ENCODE measurements around the gene PLA2G2D.

Gene PLA2G2D

GRCh38 chr1:20112279-20113000 is 6.9 kb downstream of the PLA2G2D start:
- no peak for DNase-seq

GRCh38 chr1:20111452-20111851 is 7.9 kb downstream of the PLA2G2D start:
- DNase-seq = no peak

GRCh38 chr1:20110679-20111078 is 8.7 kb downstream of the PLA2G2D start:
- DNase-seq = no peak

GRCh38 chr1:20109223-20109856 is 10.0 kb downstream of the PLA2G2D start:
- no peak for DNase-seq

- DNase-seq = no peak
Observed at GRCh38 chr1:20108366-20109123, 10.8 kb downstream of the PLA2G2D start.

DNA sequence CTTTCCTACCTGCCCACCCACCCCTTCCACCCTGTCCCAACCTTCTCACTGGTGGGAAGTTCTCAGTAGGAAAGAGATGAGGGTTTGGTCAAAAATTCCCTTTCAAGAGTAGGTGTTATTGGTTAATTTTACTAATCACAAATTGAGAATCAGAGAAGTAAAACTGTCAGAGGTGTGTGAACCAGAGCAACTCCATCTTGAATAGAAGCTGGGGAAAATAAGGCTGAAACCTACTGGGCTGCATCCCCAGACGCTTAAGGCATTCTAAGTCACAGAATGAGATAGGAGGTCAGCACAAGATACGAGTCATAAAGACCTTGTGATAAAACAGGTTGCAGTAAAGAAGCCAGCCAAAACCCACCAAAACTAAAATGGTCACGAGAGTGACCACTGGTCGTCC is 11.5 kb downstream of the PLA2G2D start:
- DNase-seq = no peak

DNA sequence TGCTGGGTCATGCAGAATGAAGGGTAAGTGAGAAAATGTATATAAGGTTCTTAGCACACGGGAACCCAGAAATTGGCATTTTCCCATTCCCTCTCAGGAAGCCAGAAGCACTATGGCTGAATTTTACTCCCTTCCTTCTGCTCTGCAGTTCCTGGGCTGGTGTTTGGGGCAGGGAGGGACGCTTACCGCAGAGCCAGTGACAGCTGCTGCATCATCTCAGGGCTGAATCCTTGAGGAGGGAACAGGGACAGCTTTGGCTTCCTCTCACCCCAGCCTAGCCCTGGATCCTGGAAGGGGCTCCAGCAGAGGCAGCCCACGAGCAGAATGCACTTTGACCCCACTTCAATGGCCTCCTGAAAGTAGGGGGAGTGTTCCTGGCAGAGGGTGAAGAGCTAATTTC is 12.0 kb downstream of the PLA2G2D start:
- DNase-seq = no peak

DNA sequence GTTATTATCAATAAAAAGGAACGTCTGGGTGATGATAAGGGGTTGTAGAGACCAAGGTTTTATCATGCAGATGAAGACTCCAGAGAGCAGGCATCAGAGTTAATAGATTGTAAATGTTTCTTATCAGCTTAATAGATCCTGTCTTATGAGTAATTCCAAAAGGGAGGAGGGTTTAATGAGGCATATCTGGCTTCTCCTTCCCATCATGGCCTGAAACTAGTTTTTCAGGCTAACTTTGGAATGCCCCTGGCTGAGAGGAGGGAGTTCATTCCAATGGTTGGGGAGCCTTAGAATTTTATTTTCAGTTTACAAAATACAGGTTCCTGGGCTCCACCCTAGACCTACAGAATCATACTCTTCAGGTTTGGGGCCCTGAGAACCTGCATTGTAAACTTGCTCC is 13.5 kb downstream of the PLA2G2D start:
- DNase-seq = no peak

- DNase-seq = no peak
Observed at GRCh38 chr1:20102875-20103274, 16.5 kb downstream of the PLA2G2D start.

GRCh38 chr1:20100632-20101355 is 18.5 kb downstream of the PLA2G2D start:
- DNase-seq = peak; percentile 74

DNA sequence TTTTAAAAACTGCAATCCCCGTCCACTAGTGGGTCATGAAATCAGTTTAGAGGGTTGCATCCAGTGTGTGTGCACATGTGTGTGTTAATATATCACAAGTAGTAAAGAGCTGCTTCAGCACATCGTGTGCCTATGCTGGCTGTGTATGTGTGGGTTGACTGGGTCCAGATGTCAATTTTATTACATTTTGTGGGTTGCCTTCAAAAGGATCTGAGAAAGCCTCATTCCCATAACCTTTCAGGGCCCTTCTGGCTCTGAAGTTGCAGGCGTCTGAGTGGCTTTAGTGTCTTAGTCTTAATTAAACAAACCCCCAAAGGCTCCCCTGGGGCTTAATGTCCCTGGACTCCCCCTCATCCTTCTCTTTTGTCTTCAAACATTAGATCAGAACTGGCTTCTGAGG is 19.8 kb downstream of the PLA2G2D start:
- no peak for DNase-seq

- DNase-seq = no peak
Observed at GRCh38 chr1:20096840-20097447, 22.4 kb downstream of the PLA2G2D start.

DNA sequence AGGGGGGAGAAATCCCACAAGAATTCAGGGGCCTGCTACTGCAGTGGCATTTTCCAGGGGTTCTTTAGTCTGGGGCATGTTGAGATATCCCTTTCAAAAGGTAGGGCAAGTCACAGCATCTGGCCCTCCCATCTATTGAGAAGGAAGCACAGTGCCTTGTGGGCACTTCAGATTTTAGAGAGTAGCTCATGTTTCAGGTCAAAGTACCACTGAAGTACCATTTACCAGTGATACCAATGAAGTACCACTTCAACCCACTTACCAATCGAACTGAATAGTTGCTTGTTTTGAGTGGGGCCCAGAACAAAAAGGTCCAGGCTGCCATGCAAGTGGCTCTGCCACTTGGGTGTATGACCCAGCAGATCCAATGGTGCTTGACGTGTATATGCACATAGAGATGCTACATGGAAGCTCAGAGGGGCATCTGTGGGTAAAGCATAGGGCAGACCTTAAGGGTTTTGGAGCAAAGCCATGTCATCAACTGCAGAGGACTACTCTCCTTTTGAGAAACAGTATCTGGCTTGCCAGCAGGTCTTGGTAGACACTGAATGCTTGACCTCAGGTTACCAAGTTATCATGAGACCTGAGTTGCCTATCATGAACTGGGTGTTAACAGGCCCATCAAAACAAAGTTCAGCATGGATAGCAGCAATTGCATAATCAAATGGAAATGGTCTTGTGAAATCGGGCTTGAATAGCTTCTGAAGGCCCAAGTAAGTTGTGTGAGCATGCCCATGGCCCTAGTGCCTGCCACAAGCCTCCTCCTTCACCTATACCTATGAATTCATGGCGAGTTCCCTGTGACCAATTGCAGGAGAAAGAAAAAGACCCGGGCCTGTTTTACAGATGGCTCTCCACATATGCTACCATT is 23.5 kb downstream of the PLA2G2D start:
- DNase-seq = no peak

DNA sequence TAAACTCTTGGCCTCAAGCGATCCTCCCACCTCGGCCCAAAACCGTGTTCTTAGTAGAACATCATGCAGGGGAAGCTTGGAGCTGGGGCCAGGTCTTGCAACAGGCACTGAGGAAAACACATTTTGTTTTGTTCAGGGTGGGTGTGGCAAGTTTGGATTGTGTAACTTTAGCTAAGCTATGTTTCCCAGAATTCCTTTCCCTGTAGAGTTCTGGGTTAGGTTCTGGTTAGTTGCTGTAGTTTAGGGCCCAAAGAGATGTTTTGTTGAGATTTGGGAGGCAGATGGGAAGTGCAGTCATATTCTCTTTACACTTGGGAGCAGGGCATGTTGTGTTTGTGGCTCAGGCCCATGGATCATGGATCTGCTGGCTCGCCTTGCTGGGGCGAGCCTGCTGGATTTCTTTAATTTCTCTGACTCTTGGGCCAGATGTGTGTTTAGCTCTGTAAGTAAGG is 25.4 kb downstream of the PLA2G2D start:
- no peak for DNase-seq

GRCh38 chr1:20093303-20093702 is 26.0 kb downstream of the PLA2G2D start:
- no peak for DNase-seq

GRCh38 chr1:20090641-20091040 is 28.7 kb downstream of the PLA2G2D start:
- DNase-seq = no peak

DNA sequence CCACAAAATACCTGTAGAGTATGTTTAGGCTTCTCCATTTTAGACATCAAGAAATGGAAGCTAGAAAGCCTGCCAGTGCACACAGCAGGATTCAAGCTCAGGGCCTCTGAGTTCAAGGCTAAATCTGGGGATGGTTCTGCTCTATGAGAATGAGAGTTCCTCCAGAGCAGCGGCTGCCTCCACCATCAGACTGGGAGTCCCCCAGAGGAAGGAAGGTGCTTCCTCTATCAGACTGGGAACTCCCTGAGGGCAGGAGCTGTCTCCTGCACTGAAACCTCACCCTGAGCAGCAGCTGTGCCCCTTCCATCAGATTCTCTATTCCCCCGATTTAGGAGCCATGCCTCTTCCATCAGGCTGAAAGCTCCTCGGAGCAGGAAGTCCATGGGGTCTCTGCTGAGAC is 29.2 kb downstream of the PLA2G2D start:
- DNase-seq = no peak

DNA sequence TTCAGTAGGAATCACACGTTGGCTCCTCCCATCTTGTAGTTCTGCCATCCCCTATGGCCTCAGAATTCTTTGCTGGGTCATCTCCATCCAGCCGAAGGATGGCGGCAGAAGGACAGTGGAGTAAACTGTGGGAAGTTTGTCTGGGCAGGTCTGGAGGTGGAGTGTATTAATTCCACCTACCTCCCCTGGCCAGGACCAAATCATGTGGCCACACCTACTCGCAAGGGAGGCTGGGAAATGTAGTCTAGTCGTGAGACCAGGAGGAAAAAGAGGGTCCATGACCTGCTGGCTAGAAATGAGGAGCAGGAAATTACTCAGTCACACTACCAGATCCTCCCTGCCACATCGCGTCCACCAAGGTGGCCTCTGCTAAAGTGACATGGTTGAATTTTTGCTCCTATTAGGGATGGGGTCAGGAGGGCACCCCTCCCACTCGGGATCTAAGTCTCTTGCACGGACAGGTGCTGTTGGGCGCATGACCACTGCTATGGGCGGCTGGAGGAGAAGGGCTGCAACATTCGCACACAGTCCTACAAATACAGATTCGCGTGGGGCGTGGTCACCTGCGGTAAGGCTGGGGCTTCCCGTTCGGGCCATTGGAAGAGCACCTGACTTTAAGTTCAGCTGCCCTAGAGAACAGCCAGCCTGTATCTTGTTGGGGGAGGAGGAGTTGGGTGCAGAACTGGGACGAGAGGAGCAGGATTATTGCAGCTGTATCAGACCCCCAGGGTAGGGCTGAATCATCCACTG is 29.8 kb downstream of the PLA2G2D start:
- peak; percentile 21 for DNase-seq

GRCh38 chr1:20087668-20088067 is 31.7 kb downstream of the PLA2G2D start:
- no peak for DNase-seq

GRCh38 chr1:20086800-20087199 is 32.5 kb downstream of the PLA2G2D start:
- DNase-seq = no peak
